BE2C (cell line): ENCODE measurements around the gene AKAP6.

Experiments
- DNase-seq: peaks from one replicate; pipeline ENCODE4 v3.0.0-alpha.2; 2020
- H3K27me3 ChIP-seq: fragments of 250-450 bp; sonication (Bioruptor Pico); 2 replicates; pipeline ENCODE4 v1.5.1; 2020; ENCODE audit warnings: mild to moderate bottlenecking
- H3K36me3 ChIP-seq: fragments of 250-450 bp; sonication (Bioruptor Pico); 2 replicates; pipeline ENCODE4 v1.5.1; 2020; ENCODE audit warnings: mild to moderate bottlenecking
- H3K4me1 ChIP-seq: fragments of 250-450 bp; sonication (Bioruptor Pico); 2 replicates; pipeline ENCODE4 v1.5.1; 2020
- H3K4me3 ChIP-seq: 2 replicates; pipeline ENCODE4 v1.5.1; 2011; ENCODE audit warnings: low read depth, low read length
- H3K9me3 ChIP-seq: fragments of 250-450 bp; sonication (Bioruptor Pico); 2 replicates; pipeline ENCODE4 v1.5.1; 2020
- CTCF ChIP-seq: IDR thresholded peaks from 2 replicates; pipeline ENCODE4 v1.5.1; 2012; ENCODE audit warnings: mild to moderate bottlenecking, low read depth, low read length

Gene AKAP6

DNA sequence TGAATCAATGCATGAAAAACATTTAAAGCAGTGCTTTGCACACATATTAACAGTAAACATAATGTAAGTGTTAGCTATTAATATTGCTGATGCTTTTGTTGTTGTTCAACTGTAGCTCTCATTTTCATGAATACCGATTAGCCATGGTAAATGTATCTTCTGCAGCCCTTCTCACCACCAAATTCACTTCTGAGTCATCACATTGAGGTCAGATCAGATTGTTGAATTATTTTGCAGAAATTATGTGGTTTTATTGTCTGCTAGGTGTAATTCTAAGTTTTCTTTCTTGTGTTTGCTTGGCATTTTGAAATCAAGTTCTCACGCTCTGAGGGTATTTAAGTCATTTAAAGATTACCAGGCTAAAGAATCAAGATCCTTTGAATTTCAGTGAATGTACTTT, 74.6 kb downstream of the AKAP6 start:
- no peak for DNase-seq
- no peaks in the 10 kb centered on the region for H3K27me3 ChIP-seq
- no peaks in the 10 kb centered on the region for H3K36me3 ChIP-seq
- peaks cover 18% of the 10 kb centered on the region for H3K4me1 ChIP-seq
- no peaks in the 10 kb centered on the region for H3K9me3 ChIP-seq
- TF ChIP-seq CTCF: no peak
- no peak overlapping the region for H3K4me3 ChIP-seq

DNA sequence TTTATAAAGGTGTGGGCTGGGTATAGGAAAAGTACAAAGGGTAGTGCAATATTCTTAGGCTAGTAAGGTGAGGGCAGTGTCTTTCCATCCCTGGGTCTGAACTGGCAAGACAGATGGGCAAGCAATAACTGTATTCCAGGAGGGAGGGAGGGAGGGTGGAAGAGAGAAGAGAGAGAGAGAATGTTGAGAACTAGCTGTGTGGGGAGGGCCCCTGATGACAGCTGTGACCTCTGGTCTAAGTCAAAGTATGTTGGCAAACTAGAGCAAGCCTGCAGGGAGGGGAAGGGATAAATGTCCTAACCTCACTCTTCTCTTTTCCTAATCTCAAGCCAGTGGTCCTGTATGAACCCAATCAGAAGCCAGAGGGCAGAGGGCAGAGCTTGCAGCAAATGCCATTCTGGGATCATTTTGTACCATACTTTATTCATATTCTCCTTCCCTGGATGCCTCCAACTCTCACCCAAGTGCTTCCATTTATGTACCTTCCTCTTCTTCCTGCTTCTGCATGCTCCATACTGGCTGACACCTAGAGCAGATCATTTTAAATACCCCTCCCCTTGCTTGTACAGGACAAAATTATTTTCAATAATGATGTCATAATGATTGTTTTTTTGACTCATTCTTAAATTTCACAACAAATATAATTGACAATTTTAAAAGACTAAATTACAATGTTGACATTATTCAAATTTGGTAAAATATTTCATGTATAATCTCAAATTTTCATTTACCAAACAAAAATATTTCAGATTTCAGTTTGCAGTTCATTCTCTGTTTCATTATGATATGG, 75.9 kb downstream of the AKAP6 start:
- Histone ChIP-seq H3K27me3 (no peaks in the 10 kb centered on the region), H3K9me3 (no peaks in the 10 kb centered on the region), H3K4me3 (no peak overlapping the region), H3K36me3 (no peaks in the 10 kb centered on the region), H3K4me1 (peaks cover 18% of the 10 kb centered on the region)
- no peak for DNase-seq
- no peak for TF ChIP-seq CTCF

GRCh38 chr14:32405856-32406255, 76.8 kb downstream of the AKAP6 start:
- TF ChIP-seq CTCF: peak; percentile 7; the same call in 1 of the 2 replicates
- Histone ChIP-seq H3K4me1 (peaks cover 24% of the 10 kb centered on the region), H3K4me3 (no peak overlapping the region), H3K36me3 (no peaks in the 10 kb centered on the region), H3K27me3 (no peaks in the 10 kb centered on the region), H3K9me3 (no peaks in the 10 kb centered on the region)
- DNase-seq: no peak

DNA sequence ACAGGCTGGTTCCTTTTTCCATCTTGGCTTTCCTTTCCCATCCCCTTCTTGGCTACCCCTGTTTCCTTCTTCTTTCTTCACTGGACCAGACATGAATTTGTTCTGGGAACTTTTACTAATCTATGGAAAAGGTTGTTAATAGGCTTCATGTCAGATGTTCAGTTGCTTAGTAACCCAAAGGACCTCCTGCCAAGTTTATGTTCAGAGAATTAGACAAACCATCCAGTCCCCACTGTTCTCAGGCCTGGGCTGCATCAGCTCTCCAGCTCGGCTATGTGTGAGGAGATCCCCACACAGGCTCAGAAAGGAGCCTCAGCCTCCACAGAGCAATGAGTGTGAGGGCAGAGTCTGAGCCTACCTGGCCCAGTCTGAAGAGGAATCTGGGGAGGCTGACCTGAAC, 78.0 kb downstream of the AKAP6 start:
- no peaks in the 10 kb centered on the region for H3K9me3 ChIP-seq
- H3K36me3 ChIP-seq: no peaks in the 10 kb centered on the region
- H3K4me1 ChIP-seq: peaks cover 29% of the 10 kb centered on the region
- TF ChIP-seq CTCF: no peak
- H3K4me3 ChIP-seq: no peak overlapping the region
- no peaks in the 10 kb centered on the region for H3K27me3 ChIP-seq
- no peak for DNase-seq

DNA sequence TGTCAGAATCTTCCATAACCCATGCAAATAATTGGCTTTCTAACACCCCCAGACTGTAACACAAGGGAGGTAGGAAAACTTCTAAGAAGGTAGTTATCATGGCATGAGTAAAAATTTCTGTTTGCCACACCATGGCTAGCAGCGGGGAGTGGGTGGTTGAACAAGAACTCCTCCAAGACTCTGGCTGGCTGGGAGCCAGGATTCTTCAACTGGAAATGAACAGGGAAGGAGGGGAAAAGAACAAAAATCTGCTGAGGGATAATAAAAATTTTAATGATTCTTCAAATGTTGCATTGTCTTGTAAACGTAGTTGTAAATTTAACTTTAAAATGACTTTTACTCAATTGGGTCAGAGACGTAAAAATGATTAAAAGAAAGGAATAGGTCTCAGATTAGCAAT, 78.9 kb downstream of the AKAP6 start:
- no peak for DNase-seq
- Histone ChIP-seq H3K9me3 (no peaks in the 10 kb centered on the region), H3K4me1 (peaks cover 35% of the 10 kb centered on the region), H3K27me3 (no peaks in the 10 kb centered on the region), H3K4me3 (no peak overlapping the region), H3K36me3 (no peaks in the 10 kb centered on the region)
- no peak for TF ChIP-seq CTCF

DNA sequence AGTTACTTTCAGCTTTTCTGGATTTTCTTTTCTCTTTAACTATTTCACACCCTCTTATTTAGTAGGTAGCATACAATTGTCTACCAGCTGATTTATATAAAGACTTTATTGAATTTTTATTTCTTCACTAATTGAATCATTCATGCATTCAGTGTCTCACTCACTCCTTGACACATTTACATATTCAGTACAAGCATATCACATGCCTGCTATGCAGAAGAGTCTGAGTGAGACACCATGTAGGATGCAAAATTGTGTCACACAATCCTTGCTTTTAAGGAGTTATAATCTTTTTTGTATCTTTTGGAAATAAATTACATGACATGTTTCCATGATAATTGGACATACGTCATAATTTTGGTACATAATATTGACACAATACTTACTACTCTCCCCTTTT, 83.0 kb downstream of the AKAP6 start:
- DNase-seq: no peak
- Histone ChIP-seq H3K4me3 (no peak overlapping the region), H3K36me3 (no peaks in the 10 kb centered on the region), H3K9me3 (no peaks in the 10 kb centered on the region), H3K27me3 (no peaks in the 10 kb centered on the region), H3K4me1 (peaks cover 45% of the 10 kb centered on the region)
- TF ChIP-seq CTCF: no peak
